GM11168 (cell line): ENCODE data around the gene BDKRB1.

ENCODE experiments used
- in situ Hi-C: fragments of 300-500 bp; cut with MboI; formaldehyde crosslinking; loops from one replicate; pipeline ENCODE4 v1.12.0; 2022; ENCODE audit warnings: low sequenced_read_pairs; ENCODE audit not compliant: unreplicated experiment

The BDKRB1 gene

DNA sequence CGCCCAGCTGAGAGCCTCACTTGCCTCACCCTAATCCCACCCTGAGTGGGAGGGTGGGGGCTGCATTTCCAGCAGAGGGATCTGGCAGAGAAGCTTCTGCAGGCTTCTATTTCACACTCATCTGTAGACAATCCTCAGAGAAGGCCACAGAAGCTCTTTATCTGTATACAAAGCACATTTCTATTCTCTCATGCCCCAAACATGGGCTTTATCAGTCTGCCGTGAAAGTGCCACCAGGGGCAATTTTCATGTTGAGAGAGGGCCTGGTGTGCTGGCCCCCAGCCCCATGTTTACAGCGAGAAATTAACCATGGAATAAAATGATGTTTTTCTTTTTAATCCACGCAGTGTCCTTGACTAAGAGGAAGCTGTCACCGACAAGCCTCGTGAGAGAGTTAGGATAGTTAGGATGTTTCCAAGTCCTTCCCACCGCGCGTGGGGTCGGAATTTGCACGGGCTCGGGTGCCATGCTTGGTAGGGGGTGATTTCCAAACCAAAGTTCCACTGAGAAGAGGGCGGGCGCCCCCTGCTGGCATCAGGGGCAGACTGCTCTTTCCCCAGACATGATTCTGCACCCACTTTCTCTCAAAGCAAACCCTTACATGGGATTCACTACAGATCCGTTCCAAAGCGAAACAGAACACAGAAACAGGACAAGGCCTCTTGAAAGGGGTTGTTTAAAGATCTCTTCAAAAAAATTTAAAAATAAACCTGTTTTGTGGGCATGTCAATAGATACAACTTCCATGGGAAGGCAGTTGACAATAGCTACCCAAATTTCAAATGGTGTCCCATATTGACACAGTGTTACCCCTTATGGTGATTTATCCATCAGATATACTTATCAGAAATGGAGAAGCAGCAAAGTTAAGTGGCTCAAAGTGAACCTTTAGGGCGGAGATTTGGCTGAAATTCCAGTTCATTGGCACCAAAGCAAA, 19.4 kb downstream of the BDKRB1 start:
- in situ Hi-C loops = loop anchor here (10.0 kb wide), 1 partner anchor 181 kb away; no protein-coding TSS in a partner anchor

DNA sequence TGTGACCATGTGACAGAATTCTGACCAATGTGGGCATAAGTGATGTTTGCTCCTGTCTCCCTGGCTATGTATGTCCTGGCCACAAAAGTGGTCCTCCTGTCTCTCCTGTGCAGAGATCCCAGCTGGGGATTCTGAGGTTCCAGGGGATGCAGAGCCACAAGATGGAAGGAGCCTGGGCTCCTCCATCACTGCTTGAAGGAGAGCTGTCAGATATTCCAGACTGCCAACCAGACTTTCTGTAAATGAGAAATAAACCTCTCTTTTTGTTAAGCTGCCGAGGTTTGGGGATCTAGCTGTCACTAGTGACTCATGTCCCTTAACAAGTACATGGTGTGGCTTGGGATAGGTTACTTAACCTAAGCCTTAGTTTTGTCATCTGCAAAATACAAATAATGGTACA, 21.9 kb downstream of the BDKRB1 start:
- in situ Hi-C loops = loop anchor here (10.0 kb wide), 1 partner anchor 183 kb away; no protein-coding TSS in a partner anchor

DNA sequence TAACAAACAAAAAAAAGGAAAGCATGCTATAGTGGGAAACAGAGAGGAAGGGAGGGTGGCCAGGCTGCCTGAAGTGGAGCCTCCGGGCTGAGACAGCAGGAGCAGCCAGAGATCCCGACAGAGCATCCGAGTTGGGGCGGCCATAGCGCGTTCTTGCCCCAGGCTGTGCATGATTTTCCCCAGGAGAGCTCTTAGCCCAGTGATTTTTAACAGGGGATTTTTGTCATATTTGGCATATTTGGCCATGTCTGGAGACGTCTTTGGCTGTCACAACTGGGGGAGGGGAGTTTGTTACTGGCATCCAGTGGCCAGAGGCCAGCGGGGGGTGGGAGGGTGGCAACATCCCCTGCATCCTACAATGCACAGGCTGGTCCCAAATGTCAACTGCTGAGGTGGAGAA, 23.6 kb downstream of the BDKRB1 start:
- in situ Hi-C loops = loop anchor here (10.0 kb wide), 1 partner anchor 185 kb away; no protein-coding TSS in a partner anchor

DNA sequence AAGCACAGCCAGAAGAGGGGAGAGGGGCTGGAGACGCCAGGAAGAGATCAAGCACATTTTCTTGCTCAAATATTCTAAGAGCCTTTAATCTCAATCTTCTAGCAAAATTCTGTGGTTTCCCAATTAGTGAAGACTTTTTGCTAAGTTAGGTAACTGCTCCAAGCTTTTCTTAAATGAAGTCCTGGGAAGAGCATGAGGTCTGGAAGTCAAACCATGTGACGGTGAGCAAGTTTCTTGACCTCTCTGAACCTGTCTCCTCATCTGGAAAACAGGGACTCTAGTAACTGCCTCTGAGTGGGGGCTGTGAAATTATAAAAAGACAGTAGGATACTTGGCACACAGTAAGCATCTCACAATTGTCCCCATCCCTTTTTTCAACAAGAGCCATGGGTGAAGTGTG, 24.1 kb downstream of the BDKRB1 start:
- in situ Hi-C loops = no loop called here

DNA sequence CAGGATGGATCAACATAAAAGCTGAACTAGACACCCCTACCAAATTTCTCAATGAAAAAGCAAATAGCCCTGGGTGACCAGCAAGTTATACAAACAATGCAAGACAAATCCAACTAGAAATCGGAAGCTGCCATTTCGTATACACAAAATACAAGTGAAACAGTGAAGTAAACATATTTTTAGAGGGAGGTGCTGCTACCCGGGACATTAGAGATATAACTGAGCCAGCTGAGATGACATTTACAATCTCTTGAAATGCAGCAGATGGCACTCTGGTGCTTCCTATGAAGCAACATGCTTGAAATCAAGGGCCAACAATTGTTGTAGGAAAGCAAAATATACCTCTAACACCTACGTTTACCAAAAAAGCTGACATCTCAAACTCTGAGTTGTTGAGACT, 25.5 kb downstream of the BDKRB1 start:
- in situ Hi-C loops = no loop called here

DNA sequence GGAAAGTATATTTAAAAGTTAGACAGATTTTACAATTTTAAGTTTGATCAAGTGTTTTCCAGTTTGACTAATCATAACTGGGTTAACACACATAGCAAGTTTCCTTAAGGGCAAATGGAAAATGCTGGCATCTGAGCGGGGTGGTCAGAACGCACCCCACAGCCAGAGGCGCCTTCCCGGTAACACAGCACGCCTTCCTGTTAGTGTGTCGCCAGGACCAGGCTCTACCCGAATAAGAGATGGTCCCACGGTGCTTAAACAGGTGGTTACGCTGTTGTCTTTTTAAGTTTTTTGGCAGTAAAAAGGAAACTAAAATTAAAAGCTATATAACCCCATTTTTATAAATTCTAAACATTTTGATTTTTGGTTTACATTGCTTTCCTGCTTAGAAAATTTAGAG, 28.0 kb downstream of the BDKRB1 start:
- in situ Hi-C loops = no loop called here

DNA sequence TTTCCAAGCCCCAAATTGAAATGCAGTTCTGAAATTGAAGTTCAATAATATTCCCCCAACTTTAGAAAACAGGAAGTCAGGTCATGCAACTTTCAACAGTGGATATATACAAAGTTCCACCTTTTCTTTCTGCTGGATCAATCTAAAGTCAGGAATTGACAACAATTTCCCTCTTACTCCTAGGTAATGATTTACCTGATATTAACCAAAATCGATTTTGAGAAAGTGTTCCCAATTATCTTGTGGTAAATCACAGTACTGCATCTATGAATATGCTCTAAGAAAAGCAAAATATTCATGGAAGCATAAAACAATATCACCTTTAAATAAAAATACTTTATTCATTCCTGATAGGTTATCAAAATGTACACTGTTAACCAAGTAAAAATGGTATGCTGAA, 28.4 kb downstream of the BDKRB1 start:
- in situ Hi-C loops = no loop called here

DNA sequence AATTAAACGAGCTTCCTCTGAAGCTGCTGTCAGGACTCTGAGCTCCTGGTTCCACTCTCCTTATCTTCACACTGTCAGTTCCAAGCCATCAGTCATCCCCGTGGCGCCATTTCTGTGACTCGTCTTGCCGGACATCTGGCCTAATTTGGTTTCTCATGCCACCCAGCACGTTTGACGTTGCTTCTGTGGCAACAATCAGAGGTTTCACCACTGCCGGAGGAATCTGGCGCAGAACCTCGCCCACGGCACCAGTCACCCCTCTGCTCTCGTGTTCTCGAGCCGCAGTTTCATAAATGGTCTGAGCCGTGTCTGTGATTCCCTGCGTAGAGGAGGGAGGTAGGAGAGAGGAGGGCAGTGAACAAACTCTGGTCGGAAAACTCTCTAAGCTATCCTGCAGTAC, 29.7 kb downstream of the BDKRB1 start:
- in situ Hi-C loops = no loop called here

DNA sequence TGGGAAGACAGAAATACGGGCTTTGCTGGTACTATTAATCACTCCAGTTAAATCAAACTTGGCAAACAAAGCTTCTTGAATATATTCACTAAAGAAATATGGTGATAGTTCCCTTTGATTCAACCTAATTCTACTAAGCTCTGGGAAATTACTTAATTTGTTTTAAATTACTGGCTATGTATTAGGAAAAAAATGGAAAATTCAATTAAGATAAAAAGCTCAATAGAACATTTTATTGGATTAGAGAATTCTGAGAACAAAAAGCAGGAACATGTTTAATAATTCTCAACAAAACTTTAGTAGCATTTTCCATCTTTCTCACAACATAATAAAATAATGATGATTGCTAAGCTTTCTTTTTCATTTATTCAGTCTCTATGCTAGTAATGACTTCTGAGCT, 30.2 kb downstream of the BDKRB1 start:
- in situ Hi-C loops = no loop called here

DNA sequence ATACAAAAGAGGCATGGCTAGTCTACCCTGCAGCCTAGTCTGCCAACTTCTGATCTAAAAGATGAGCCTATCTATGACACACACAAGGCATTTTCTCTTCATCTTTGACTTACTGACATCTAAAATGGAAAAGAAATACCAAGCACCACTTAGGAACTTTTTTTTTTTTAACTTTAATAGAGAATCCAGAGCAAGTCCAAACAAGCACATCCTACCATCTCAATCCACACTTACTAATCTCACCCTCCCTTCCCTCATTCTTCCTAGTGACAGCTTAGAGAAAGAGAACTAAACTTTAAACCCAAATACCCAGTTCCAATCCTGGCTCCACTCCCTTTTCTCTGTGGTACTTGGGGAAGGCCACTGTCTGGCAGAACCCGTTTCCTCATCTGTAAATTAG, 31.8 kb downstream of the BDKRB1 start:
- in situ Hi-C loops = no loop called here

DNA sequence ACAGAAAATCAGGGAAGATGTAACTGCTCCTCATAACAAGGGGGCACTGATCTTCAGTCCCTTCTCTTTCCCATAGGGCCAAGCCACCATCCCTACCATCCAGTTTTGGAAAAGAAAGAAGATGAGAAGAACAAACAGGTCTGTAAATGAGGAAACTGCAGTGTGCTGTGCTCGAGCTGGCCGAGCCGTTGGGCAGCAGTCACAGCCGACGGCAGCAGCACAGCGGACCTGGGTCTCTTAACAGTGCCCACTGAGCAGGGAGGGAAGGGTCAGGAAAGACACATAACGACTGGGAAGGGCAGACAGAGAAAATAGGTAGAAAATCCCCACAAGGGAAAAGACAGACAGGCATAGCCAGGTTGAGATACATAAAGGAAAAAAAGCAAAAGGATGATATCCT, 38.2 kb downstream of the BDKRB1 start:
- in situ Hi-C loops = loop anchor here (10.0 kb wide), 1 partner anchor 121 kb away; no protein-coding TSS in a partner anchor

DNA sequence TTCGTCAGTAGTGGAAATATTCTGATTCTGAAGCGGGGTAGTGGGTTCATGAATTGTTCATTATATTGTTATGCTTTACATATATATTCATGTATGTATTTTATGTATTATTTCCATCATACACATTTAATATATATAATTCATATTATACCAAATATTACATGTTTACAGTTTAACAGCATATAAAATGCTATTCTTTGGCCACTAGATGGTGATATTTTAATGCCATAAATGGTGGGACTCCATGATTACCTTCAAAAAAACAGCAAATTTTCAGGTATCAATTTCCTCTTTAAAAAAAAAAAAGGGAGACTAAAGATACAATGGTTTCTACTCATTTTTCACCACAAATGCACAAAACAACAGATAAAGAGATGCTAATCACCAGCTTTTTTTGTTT, 41.0 kb downstream of the BDKRB1 start:
- in situ Hi-C loops = loop anchor here (10.0 kb wide), 1 partner anchor 118 kb away; no protein-coding TSS in a partner anchor

DNA sequence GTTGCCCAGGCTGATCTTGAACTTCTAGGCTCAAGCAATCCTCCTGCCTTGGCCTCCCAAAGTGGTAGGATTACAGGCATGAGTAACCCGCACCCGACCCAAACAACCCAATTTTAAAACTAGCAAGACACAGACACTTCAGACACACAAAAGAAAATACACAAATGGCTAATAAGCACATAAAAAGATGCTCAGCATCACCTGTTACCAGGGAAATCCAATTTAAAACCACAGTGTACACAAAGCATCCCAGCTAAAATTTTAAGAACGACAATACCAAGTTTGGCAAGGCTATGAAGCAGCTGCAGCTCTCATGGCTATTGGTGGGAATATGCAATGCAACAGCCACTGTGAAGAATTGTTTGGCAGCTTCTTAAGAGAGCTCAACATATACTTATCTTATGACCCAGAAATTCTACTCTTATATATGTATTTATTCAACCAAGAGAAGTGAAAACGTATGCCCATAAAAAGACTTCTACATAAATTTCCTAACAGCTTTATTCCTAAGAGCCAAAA, 42.0 kb downstream of the BDKRB1 start:
- in situ Hi-C loops = loop anchor here (10.0 kb wide), 1 partner anchor 117 kb away; no protein-coding TSS in a partner anchor

DNA sequence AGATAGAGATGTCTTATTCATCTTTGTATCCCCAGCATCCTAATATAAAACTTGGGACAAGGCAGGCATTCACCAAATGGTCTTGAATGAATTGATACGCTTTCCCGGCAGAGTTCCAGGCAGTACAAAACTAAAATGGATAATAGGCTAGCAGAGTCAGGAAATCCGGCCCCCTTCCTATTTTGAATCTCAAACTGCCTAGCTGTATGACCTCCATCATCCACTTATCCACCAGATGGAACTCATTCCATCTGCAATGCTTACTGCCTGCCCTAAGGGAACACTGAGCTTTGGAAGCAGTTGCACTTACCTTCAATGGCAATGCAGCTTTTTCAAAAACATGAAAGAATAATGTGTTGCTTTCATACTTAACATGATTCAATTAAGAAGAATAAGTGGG, 43.4 kb downstream of the BDKRB1 start:
- in situ Hi-C loops = loop anchor here (10.0 kb wide), 1 partner anchor 115 kb away; no protein-coding TSS in a partner anchor

DNA sequence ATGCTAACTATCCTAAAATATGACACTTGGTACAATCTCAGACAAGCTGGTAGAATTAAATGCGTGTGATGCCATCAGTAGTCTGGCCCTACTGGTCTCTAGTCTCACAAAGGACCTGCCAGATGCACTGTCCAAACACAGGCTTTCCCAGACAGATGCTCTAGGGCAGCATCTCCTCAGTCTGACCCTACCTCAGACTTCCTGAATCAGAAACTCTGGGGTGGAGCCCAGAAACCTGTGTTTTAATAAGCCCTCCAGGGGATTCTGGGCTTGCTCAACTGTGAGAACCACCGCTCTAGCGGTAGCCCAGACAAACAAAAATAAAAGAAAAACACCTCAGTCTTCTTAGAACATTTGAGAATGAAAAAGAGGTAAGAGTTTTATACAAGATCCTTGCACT, 48.0 kb downstream of the BDKRB1 start:
- in situ Hi-C loops = no loop called here

DNA sequence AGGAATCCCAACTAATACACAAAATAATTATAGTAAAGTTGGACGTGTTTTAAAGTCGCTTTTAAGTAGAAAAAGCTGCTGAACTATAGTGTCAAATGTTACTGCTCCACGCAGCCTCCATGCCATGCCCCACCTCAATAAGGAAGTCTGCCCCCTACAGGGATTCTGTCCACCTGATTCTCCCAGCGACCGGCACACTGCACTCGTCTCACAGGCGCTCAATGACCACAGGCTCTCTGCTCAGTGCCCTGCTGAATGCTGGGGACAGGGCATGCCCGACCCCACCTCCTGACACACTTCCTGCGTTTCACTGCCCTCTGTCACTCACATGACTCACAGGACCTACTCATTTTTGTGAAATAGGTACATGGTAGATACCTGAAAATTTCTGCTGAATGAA, 48.9 kb downstream of the BDKRB1 start:
- in situ Hi-C loops = no loop called here

DNA sequence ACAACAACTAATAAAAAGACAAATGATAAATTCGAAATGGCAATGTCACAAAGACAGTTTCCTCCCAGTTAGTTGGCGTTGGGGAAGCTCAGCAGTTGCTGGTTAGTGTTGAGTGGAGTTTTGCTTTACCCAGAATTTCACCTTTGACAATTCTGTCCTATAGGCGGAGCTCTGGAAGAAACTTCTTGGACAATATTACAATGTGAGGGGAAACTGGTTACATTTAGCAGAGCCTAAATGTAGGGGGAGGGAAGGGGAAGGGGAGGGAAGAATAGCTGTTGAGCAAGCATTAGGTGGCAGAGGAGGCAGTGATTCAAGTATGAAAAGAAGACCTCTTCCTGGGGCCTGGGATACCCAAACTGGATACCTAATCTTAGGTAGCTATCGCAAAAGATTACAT, 51.4 kb downstream of the BDKRB1 start:
- in situ Hi-C loops = no loop called here

DNA sequence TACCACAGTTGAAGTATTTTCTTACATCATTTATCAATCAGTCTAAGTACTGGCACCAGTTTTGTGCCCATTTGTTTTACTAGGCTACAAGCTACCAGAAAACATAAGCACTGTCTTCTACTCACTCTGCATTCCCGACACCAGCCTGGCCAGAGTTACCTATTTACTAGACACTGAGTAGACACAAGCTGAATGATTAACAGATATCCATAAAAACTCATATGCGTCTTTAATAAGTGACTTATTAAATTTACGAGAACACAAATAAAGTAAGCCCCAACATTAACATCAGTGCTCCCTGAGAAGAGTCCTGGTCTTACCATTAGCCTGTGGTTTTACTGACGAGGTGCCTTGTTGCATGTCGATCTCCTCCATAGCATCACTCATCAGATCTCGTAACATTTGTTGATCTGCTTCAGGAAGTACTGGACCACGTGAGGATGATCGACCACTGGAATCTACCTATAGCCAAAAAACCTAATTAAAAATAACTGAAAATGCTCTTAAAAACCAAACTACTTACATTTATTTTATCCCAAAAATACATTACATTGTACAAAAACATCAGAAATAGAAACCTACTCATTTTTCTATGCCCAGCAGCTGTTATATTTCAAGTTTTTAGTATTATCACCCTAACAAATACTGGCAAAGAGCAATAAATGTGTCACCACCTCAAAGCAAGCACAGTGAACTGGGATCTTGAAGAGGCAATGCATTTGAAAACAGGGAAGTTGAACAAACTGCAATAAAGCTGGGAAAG, 53.3 kb downstream of the BDKRB1 start:
- in situ Hi-C loops = no loop called here

DNA sequence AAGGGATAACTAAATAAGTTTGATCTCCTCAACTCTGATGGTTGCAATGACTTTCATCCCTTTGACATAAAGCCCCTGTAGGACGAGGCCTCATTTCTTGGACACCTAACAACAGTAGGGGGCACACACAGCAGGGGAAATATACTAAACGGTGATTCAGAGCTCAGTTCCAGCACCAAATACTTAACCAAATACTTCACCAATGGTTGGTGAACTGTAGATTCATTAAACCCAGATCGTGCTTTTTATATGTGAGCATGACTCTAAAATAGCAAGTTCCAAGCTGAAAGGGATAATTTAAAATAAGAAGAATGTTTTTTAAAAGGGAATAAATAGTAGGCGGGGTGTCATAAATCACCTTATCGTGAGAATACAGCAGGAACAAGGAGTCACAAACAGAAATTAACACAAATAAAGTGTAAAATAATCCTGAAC, 53.9 kb downstream of the BDKRB1 start:
- in situ Hi-C loops = no loop called here

DNA sequence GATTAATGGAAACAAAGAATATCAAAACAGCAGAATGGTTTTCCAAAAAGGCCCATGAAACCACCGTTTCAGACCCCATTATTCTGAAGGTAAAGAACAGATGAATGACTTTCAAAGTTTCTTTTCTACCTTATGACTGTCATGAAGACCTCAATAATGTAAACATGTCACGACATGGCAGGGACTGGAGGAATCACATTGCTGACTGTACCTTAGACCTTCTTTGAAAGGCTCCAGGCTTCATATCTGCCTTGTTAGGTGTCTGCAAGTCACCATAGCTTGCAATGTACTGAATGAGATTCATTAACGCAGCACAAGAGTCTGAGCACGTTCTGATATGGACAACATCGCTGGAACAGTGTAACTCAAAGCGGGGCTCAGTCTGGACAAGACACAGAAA, 54.9 kb downstream of the BDKRB1 start:
- in situ Hi-C loops = no loop called here
